Osteoblast (primary cell): ENCODE data around the gene CELF2. TPM values are rescaled to one million over a fixed set of nuclear protein-coding genes. Genes with fewer than 3 reads are reported as not detected.

Experiments used
- DNase-seq: peaks from one replicate; pipeline ENCODE4 v3.0.0; 2011; ENCODE audit warnings: low spot score, mixed read lengths; ENCODE audit not compliant: insufficient read length; ENCODE audit errors: missing footprints
- H2AFZ ChIP-seq: 2 replicates; pipeline ENCODE4 v1.6.0; 2011; ENCODE audit warnings: mild to moderate bottlenecking, low read length
- H3K27ac ChIP-seq: 2 replicates; pipeline ENCODE4 v1.5.1; 2011; ENCODE audit warnings: mild to moderate bottlenecking, low read depth, low read length, moderate library complexity
- H3K27me3 ChIP-seq: 2 replicates; pipeline ENCODE4 v1.6.0; 2012; ENCODE audit warnings: mild to moderate bottlenecking, control low read depth, inconsistent platforms, low read length, moderate library complexity; ENCODE audit not compliant: insufficient read depth
- H3K36me3 ChIP-seq: 2 replicates; pipeline ENCODE4 v1.5.1; 2011; ENCODE audit warnings: mild to moderate bottlenecking, low read length, control low read depth, moderate library complexity; ENCODE audit not compliant: insufficient read depth
- H3K4me1 ChIP-seq: 2 replicates; pipeline ENCODE4 v1.5.1; 2011; ENCODE audit warnings: mild to moderate bottlenecking, low read length, control low read depth, moderate library complexity; ENCODE audit not compliant: insufficient read depth
- H3K4me2 ChIP-seq: 2 replicates; pipeline ENCODE4 v1.6.0; 2011; ENCODE audit warnings: mild to moderate bottlenecking, low read length; ENCODE audit not compliant: insufficient read depth
- H3K4me3 ChIP-seq: fragments of 200-600 bp; sonication (generic); 3 replicates; pipeline ENCODE4 v1.5.1; 2012; ENCODE audit warnings: mild to moderate bottlenecking, low read length, inconsistent platforms; ENCODE audit not compliant: insufficient read depth
- H3K79me2 ChIP-seq: 2 replicates; pipeline ENCODE4 v1.6.0; 2012; ENCODE audit warnings: mild to moderate bottlenecking, low read length, control low read depth, inconsistent platforms; ENCODE audit not compliant: insufficient read depth
- H3K9me3 ChIP-seq: 2 replicates; pipeline ENCODE4 v1.5.1; 2011; ENCODE audit warnings: low read depth, low read length, control low read depth
- H4K20me1 ChIP-seq: 2 replicates; pipeline ENCODE4 v1.6.0; 2012; ENCODE audit warnings: mild to moderate bottlenecking, low read length, control low read depth; ENCODE audit not compliant: insufficient read depth
- total RNA-seq: library from RNA; depleted of rRNA; stranded (reverse); fragments of >200 nt; gene quantifications from 2 replicates; pipeline ENCODE4 v1.2.3, GENCODE V29; 2012
- TF ChIP-seq, protein P1 (sequence below): IDR thresholded peaks from 2 replicates; pipeline ENCODE4 v1.5.1; 2011; ENCODE audit warnings: mild to moderate bottlenecking, low read depth, low read length, moderate library complexity; ENCODE audit errors: extremely low read depth

CELF2 gene
- total RNA-seq, 1 donor, result 7.6 TPM

DNA sequence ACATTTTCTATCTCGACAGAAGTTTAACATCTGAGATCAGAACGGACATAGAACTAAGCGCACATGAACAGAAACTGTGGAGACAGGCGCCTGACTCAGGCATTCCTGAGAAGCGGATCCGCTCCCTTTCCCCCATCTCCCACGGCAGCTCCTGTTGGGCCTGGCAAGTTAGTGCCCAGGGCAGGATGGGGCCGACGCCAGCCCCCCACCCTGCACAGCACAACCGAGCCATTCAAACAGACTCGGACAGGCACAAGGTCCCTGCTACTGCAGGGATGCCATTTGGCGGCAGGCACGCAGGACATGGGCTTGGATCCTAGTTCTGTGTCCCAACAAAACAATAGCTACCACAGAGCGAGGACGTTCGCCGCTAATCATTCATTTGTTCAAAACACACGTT is 322.0 kb downstream of the CELF2 start:
- no peaks in the 10 kb centered on the region for H3K79me2 ChIP-seq
- no peak overlapping the region for H2AFZ ChIP-seq
- H3K27ac ChIP-seq, result no peak overlapping the region
- H3K36me3 ChIP-seq, result no peaks in the 10 kb centered on the region
- no peaks in the 10 kb centered on the region for H3K4me1 ChIP-seq
- H3K4me3 ChIP-seq, result no peak overlapping the region
- no peak overlapping the region for H3K4me2 ChIP-seq
- TF ChIP-seq, protein P1, sequence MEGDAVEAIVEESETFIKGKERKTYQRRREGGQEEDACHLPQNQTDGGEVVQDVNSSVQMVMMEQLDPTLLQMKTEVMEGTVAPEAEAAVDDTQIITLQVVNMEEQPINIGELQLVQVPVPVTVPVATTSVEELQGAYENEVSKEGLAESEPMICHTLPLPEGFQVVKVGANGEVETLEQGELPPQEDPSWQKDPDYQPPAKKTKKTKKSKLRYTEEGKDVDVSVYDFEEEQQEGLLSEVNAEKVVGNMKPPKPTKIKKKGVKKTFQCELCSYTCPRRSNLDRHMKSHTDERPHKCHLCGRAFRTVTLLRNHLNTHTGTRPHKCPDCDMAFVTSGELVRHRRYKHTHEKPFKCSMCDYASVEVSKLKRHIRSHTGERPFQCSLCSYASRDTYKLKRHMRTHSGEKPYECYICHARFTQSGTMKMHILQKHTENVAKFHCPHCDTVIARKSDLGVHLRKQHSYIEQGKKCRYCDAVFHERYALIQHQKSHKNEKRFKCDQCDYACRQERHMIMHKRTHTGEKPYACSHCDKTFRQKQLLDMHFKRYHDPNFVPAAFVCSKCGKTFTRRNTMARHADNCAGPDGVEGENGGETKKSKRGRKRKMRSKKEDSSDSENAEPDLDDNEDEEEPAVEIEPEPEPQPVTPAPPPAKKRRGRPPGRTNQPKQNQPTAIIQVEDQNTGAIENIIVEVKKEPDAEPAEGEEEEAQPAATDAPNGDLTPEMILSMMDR, result no peak
- no peaks in the 10 kb centered on the region for H3K27me3 ChIP-seq
- no peak for DNase-seq
- H4K20me1 ChIP-seq, result no peaks in the 10 kb centered on the region
- no peaks in the 10 kb centered on the region for H3K9me3 ChIP-seq

DNA sequence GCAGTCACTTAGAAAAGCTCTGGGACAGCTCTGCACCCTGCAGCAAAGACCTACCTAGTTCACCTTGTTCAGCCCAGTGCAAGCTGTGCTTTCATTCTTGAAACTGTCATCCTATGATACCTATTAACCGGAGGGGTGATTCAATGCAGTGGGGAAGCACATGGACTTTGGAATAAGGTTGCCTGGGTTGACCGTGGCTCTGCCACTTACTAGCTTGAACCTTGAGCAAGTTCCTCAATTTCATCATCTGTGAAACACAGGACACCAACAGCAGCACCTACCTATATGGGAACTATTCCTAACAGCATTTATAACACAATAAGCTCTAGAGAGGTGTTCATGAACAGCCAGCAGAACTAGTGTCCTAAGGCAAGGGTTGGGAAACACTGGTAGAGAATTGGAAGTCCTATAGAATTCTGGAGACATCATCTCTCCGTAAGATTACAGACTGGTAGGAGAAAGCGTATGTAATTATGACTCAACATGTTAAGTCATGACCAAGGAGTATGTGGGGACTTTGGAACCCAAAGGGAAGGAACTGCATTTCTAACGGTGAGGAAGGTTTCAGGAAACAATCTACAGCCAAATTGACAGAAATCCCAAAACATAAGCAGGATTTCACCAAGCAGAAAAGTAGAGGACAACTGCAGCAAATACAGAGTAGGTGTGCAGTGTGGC is 323.8 kb downstream of the CELF2 start:
- Histone ChIP-seq H3K4me3 (no peak overlapping the region), H3K9me3 (no peaks in the 10 kb centered on the region), H3K27ac (no peak overlapping the region), H3K36me3 (no peaks in the 10 kb centered on the region), H2AFZ (no peak overlapping the region), H3K27me3 (no peaks in the 10 kb centered on the region), H3K79me2 (no peaks in the 10 kb centered on the region), H3K4me2 (no peak overlapping the region), H4K20me1 (no peaks in the 10 kb centered on the region), H3K4me1 (no peaks in the 10 kb centered on the region)
- TF ChIP-seq, protein P1, result no peak
- DNase-seq, result no peak

DNA sequence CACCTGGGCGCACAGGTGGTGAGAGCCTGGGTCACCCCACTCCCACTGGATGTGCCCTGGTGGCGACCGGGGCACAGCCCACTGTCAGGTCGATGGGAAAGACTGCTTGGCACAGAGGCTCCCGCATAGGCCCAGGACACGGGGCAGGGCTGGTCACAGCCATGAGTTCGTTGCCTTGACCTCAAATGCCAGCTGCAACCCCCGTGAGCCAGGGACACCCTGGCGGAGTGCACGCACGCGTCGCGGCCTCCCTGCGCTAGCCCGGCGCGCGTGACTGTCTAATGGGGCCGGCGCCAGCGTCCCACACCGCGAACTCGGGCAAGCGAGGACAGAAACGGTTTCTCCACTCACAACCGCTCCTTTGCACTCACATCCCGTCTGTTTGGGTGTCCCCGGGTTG is 326.4 kb downstream of the CELF2 start:
- Histone ChIP-seq H3K27ac (no peak overlapping the region), H3K4me3 (no peak overlapping the region), H2AFZ (no peak overlapping the region), H3K4me2 (no peak overlapping the region), H4K20me1 (no peaks in the 10 kb centered on the region), H3K4me1 (no peaks in the 10 kb centered on the region), H3K36me3 (no peaks in the 10 kb centered on the region), H3K9me3 (no peaks in the 10 kb centered on the region), H3K79me2 (no peaks in the 10 kb centered on the region), H3K27me3 (no peaks in the 10 kb centered on the region)
- DNase-seq, result no peak
- TF ChIP-seq, protein P1, result no peak

DNA sequence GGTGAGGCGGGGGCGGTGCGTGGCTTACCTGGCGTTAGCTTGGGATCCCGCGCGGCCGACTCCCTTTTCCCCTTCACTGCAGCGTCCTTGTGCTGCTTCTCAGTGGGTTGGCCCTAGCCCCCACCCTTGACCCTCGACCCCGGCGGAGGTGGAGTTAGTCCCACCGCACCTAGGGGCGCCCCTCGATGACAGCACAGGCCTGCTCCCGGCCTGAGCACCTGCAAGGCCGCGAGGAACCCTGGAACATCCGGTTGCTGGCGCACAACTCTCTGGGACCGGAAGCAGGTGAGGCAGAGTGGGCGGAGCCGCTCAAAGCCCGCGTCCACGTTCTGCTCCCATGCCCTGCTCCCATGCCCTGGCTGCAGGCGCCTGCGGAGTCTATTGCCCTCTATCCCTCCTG is 326.9 kb downstream of the CELF2 start:
- Histone ChIP-seq H3K27me3 (no peaks in the 10 kb centered on the region), H3K36me3 (no peaks in the 10 kb centered on the region), H3K27ac (no peak overlapping the region), H2AFZ (no peak overlapping the region), H3K4me1 (no peaks in the 10 kb centered on the region), H3K4me2 (no peak overlapping the region), H3K79me2 (no peaks in the 10 kb centered on the region), H3K9me3 (no peaks in the 10 kb centered on the region), H3K4me3 (no peak overlapping the region), H4K20me1 (no peaks in the 10 kb centered on the region)
- DNase-seq, result no peak
- TF ChIP-seq, protein P1, result no peak
